Liver (tissue), 3 donors: ENCODE results near the gene ARHGEF19.

ENCODE experiments used
- ATF3 ChIP-seq: IDR thresholded peaks from 2 replicates; pipeline ENCODE4 v1.6.1; 2016; ENCODE audit warnings: antibody characterized with exemption
- CTCF ChIP-seq: fragments of 150-350 bp; IDR thresholded peaks from 2 replicates; pipeline ENCODE4 v1.5.1; 2017; ENCODE audit warnings: improper control_type of control experiment, low read depth, low read length; ENCODE audit not compliant: missing input control
- FOXA2 ChIP-seq: IDR thresholded peaks from 2 replicates; pipeline ENCODE4 v1.6.1; 2016; ENCODE audit warnings: antibody characterized with exemption
- JUND ChIP-seq, 2 donors: IDR thresholded peaks; 2 replicates each; pipeline ENCODE4 v1.6.1; 2016; ENCODE audit warnings: antibody characterized with exemption in 2 of 2
- MAX ChIP-seq: IDR thresholded peaks from 2 replicates; pipeline ENCODE4 v1.6.1; 2016; ENCODE audit warnings: antibody characterized with exemption
- RAD21 ChIP-seq, 2 donors: IDR thresholded peaks; 2 replicates each; pipeline ENCODE4 v1.6.1; 2016; ENCODE audit warnings: antibody characterized with exemption in 2 of 2, mild to moderate bottlenecking in 2 of 2
- TAF1 ChIP-seq: conservative IDR thresholded peaks from 2 replicates; pipeline ENCODE4 v1.6.1; 2016; ENCODE audit warnings: antibody characterized with exemption, mild to moderate bottlenecking
- YY1 ChIP-seq: IDR thresholded peaks from 2 replicates; pipeline ENCODE4 v1.6.1; 2016; ENCODE audit warnings: antibody characterized with exemption, mild to moderate bottlenecking
- donor health status: healthy.
- donor health status: healthy.

DNA sequence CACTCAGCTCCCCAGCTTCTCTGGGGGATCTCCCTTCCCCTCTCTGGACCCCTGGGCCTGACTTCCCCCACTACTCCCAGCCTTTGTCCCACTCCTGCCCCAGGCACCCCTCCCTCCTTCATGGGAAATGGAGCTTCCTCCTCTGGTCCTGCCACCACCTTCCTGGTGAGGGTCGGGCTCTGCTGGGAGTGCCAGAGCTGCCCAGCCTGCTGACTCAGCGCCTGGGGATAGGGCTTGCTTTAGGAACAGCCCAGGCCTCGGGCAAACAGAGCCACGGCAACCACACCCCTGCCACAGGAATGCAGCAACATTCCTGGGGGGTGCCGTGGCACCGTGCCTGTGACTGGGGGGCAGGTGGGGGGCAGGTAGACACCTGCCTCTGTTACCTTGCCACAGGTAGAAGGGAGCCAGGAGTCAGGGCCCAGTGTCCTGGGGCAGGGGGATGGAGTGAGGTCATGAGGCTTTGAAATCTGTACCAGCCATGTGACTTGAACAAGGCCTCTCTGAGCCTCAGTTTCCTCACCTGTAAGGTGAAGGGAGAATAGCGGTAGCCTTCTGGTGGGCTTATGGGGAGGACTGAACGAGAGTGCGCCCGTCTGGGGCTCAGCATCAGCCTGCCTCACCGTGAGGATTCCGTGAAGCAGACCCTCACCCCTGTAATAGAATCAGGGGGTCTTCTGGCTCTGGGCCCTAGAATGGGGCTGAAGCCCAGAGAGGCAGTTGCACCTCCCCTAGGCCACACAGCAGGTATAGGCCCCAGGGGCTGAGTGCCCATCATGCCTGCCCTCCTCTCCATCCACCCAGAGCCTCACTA lies 38.8 kb downstream of the ARHGEF19 start:
- TF ChIP-seq TAF1 (no peak), YY1 (no peak), CTCF (no peak), ATF3 (no peak), MAX (no peak), RAD21 (IDR thresholded peaks at IDR 0.05) (no peak), JUND (IDR thresholded peaks at IDR 0.05) (no peak), FOXA2 (no peak)
